GM12878 (cell line): ENCODE data around the gene MDM4.

Experiments used
- ESRRA ChIP-seq: IDR thresholded peaks from 2 replicates; pipeline ENCODE4 v1.6.1; 2012; ENCODE audit warnings: mild to moderate bottlenecking, low read length, improper control_type of control experiment
- EZH2 ChIP-seq: IDR thresholded peaks from 2 replicates; pipeline ENCODE4 v1.6.1; 2012; ENCODE audit warnings: low read depth, mild to moderate bottlenecking, control low read depth, inconsistent platforms, low read length, borderline replicate concordance; ENCODE audit not compliant: control insufficient read depth
- FOS ChIP-seq: IDR thresholded peaks from 3 replicates; pipeline ENCODE4 v1.6.1; 2011; ENCODE audit warnings: borderline replicate concordance; ENCODE audit not compliant: insufficient read length; ENCODE audit errors: extremely low read depth
- JUNB ChIP-seq: IDR thresholded peaks from 2 replicates; pipeline ENCODE4 v1.6.1; 2016; ENCODE audit warnings: antibody characterized with exemption, mild to moderate bottlenecking
- MEF2A ChIP-seq: IDR thresholded peaks from 2 replicates; pipeline ENCODE4 v1.6.1; 2011; ENCODE audit warnings: low read depth, mild to moderate bottlenecking, low read length, moderate library complexity; ENCODE audit not compliant: insufficient read depth
- NFYB ChIP-seq: IDR thresholded peaks from 2 replicates; pipeline ENCODE4 v1.6.1; 2011; ENCODE audit warnings: low read depth, mild to moderate bottlenecking, low read length, improper control_type of control experiment, moderate library complexity; ENCODE audit not compliant: insufficient read depth
- NKRF ChIP-seq: fragments of 450-650 bp; conservative IDR thresholded peaks from 2 replicates; pipeline ENCODE4 v1.6.1; 2017; ENCODE audit warnings: mild to moderate bottlenecking, moderate library complexity
- POU2F2 ChIP-seq: IDR thresholded peaks from 3 replicates; pipeline ENCODE4 v1.6.1; 2011; ENCODE audit warnings: low read depth, mild to moderate bottlenecking, low read length, borderline replicate concordance
- TF ChIP-seq, protein P1 (sequence below): fragments of 450-650 bp; IDR thresholded peaks from 2 replicates; pipeline ENCODE4 v1.6.1; 2017; ENCODE audit warnings: mild to moderate bottlenecking
- TF ChIP-seq, protein P2 (sequence below), 3 experiments: IDR thresholded peaks in 2 of 3; conservative IDR thresholded peaks in 1 of 3; 2 replicates each; pipeline ENCODE4 v1.5.1; 2011; ENCODE audit warnings: low read depth in 3 of 3, low read length in 3 of 3, mild to moderate bottlenecking in 3 of 3, control low read depth in 2 of 3, moderate library complexity in 2 of 3, inconsistent platforms in 1 of 3, mixed read lengths in 1 of 3; ENCODE audit not compliant: control insufficient read depth in 2 of 3, insufficient read depth in 1 of 3; ENCODE audit errors: extremely low read depth in 1 of 3

- TF ChIP-seq MEF2A = no peak
- TF ChIP-seq NFYB = no peak
- no peak for TF ChIP-seq NKRF
- TF ChIP-seq, protein P1, sequence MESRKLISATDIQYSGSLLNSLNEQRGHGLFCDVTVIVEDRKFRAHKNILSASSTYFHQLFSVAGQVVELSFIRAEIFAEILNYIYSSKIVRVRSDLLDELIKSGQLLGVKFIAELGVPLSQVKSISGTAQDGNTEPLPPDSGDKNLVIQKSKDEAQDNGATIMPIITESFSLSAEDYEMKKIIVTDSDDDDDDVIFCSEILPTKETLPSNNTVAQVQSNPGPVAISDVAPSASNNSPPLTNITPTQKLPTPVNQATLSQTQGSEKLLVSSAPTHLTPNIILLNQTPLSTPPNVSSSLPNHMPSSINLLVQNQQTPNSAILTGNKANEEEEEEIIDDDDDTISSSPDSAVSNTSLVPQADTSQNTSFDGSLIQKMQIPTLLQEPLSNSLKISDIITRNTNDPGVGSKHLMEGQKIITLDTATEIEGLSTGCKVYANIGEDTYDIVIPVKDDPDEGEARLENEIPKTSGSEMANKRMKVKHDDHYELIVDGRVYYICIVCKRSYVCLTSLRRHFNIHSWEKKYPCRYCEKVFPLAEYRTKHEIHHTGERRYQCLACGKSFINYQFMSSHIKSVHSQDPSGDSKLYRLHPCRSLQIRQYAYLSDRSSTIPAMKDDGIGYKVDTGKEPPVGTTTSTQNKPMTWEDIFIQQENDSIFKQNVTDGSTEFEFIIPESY = no peak
- TF ChIP-seq, protein P2, sequence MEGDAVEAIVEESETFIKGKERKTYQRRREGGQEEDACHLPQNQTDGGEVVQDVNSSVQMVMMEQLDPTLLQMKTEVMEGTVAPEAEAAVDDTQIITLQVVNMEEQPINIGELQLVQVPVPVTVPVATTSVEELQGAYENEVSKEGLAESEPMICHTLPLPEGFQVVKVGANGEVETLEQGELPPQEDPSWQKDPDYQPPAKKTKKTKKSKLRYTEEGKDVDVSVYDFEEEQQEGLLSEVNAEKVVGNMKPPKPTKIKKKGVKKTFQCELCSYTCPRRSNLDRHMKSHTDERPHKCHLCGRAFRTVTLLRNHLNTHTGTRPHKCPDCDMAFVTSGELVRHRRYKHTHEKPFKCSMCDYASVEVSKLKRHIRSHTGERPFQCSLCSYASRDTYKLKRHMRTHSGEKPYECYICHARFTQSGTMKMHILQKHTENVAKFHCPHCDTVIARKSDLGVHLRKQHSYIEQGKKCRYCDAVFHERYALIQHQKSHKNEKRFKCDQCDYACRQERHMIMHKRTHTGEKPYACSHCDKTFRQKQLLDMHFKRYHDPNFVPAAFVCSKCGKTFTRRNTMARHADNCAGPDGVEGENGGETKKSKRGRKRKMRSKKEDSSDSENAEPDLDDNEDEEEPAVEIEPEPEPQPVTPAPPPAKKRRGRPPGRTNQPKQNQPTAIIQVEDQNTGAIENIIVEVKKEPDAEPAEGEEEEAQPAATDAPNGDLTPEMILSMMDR (IDR thresholded peaks at IDR 0.05 in 2 of 3, conservative IDR thresholded peaks at IDR 0.05 in 1 of 3; ENCODE audit: control insufficient read depth in 2 of 3, extremely low read depth in 1 of 3, insufficient read depth in 1 of 3, low read depth in 3 of 3, low read length in 3 of 3) = no peak
- no peak for TF ChIP-seq ESRRA
- no peak for TF ChIP-seq FOS
- TF ChIP-seq EZH2 = no peak
- TF ChIP-seq POU2F2 = no peak
- TF ChIP-seq JUNB = no peak
These were observed 24.6 kb upstream of the MDM4 start for GRCh38 chr1:204491655-204492054.
